ENCODE results near the gene PIP5K1B. TPM values are rescaled to one million over a fixed set of nuclear protein-coding genes. Genes with fewer than 3 reads are reported as not detected.

Gene PIP5K1B
- total RNA-seq, 1 donor from 2014 or later: 14.9 TPM

Other genes with a start within 250 kb of the PIP5K1B start
- gene TMEM252, start 164.4 kb upstream of the PIP5K1B start, total RNA-seq (ENCODE audit: insufficient read depth, low replicate concordance): 0.96 TPM

All from umbilical cord (tissue), 1 donor.